HEK293T (cell line): ENCODE measurements around the gene MYO1H.

Experiments used
- BHLHE40 ChIP-seq: fragments of 450-650 bp; IDR thresholded peaks from 2 replicates; pipeline ENCODE4 v1.6.1; 2016; ENCODE audit warnings: mild to moderate bottlenecking, moderate library complexity, borderline replicate concordance
- CTBP1 ChIP-seq: fragments of 450-650 bp; IDR thresholded peaks from 2 replicates; pipeline ENCODE4 v1.6.1; 2016; ENCODE audit warnings: borderline replicate concordance
- FOXA1 ChIP-seq: fragments of 450-650 bp; IDR thresholded peaks from 2 replicates; pipeline ENCODE4 v1.6.1; 2016; ENCODE audit warnings: mild to moderate bottlenecking
- FOXM1 ChIP-seq: fragments of 450-650 bp; IDR thresholded peaks from 2 replicates; pipeline ENCODE4 v1.6.1; 2017; ENCODE audit warnings: mild to moderate bottlenecking, borderline replicate concordance
- L3MBTL2 ChIP-seq: fragments of 450-650 bp; conservative IDR thresholded peaks from 2 replicates; pipeline ENCODE4 v1.6.1; 2016; ENCODE audit warnings: mild to moderate bottlenecking
- SP1 ChIP-seq: fragments of 450-650 bp; IDR thresholded peaks from 2 replicates; pipeline ENCODE4 v1.6.1; 2017
- SUZ12 ChIP-seq: fragments of 450-650 bp; IDR thresholded peaks from 2 replicates; pipeline ENCODE4 v1.6.1; 2016; ENCODE audit warnings: mild to moderate bottlenecking
- TARDBP ChIP-seq: fragments of 450-650 bp; IDR thresholded peaks from 2 replicates; pipeline ENCODE4 v1.6.1; 2016
- ZNF384 ChIP-seq: fragments of 450-650 bp; IDR thresholded peaks from 2 replicates; pipeline ENCODE4 v1.6.1; 2016
- TF ChIP-seq, protein P1 (sequence below): fragments of 450-650 bp; IDR thresholded peaks from 2 replicates; pipeline ENCODE4 v1.6.1; 2016

DNA sequence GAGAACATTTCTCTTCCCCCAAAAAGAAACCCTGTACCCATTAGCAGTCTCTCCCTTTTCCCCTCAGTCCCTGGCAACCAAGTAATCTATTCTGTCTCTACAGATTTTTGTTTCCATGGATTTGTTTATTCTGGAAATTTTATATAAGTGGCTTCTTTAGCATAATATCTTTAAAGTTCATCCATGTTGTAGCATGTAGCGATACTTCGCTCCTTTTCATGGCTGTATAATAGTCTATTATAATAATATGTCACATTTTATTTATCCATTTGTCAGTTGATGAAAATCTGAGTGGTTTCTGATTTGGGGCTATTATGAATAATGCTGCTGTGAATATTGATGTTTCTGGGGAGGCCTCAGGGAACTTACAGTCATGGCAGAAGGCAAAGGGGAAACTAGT, 12.8 kb upstream of the MYO1H start:
- TF ChIP-seq, protein P1, sequence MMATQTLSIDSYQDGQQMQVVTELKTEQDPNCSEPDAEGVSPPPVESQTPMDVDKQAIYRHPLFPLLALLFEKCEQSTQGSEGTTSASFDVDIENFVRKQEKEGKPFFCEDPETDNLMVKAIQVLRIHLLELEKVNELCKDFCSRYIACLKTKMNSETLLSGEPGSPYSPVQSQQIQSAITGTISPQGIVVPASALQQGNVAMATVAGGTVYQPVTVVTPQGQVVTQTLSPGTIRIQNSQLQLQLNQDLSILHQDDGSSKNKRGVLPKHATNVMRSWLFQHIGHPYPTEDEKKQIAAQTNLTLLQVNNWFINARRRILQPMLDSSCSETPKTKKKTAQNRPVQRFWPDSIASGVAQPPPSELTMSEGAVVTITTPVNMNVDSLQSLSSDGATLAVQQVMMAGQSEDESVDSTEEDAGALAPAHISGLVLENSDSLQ, result no peak
- TF ChIP-seq FOXM1, result no peak
- no peak for TF ChIP-seq ZNF384
- no peak for TF ChIP-seq L3MBTL2
- TF ChIP-seq SP1, result no peak
- TF ChIP-seq BHLHE40, result no peak
- no peak for TF ChIP-seq FOXA1
- TF ChIP-seq TARDBP, result no peak
- no peak for TF ChIP-seq CTBP1
- TF ChIP-seq SUZ12, result no peak
